ENCODE measurements around the gene PNPT1.

GRCh38 chr2:55705027-55705653 lies 11.5 kb upstream of the PNPT1 start:
- TF ChIP-seq EZH2phosphoT487 (IDR thresholded peaks at IDR 0.05; ENCODE audit: low read depth) (no peak), CTCF (IDR thresholded peaks at IDR 0.05; ENCODE audit: low read depth, low read length) (no peak)

Measured in OCI-LY3 (cell line).